GM10266 (cell line): Measurements from ENCODE around the gene SLC35F2.
"Not testable (repeated sequence)": the region's sequence is repeated elsewhere in the genome, so short reads cannot be mapped to it uniquely, and the experiment has no call there.

Experiments
- DNase-seq: peaks from one replicate; pipeline ENCODE4 v3.0.0; 2012; ENCODE audit errors: extremely low spot score
- TF ChIP-seq, protein P1 (sequence below): IDR thresholded peaks from 2 replicates; pipeline ENCODE4 v1.5.1; 2012; ENCODE audit warnings: mild to moderate bottlenecking, low read depth; ENCODE audit not compliant: control insufficient read depth, insufficient read depth; ENCODE audit errors: missing control alignments

Gene SLC35F2, protein sequence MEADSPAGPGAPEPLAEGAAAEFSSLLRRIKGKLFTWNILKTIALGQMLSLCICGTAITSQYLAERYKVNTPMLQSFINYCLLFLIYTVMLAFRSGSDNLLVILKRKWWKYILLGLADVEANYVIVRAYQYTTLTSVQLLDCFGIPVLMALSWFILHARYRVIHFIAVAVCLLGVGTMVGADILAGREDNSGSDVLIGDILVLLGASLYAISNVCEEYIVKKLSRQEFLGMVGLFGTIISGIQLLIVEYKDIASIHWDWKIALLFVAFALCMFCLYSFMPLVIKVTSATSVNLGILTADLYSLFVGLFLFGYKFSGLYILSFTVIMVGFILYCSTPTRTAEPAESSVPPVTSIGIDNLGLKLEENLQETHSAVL

DNA sequence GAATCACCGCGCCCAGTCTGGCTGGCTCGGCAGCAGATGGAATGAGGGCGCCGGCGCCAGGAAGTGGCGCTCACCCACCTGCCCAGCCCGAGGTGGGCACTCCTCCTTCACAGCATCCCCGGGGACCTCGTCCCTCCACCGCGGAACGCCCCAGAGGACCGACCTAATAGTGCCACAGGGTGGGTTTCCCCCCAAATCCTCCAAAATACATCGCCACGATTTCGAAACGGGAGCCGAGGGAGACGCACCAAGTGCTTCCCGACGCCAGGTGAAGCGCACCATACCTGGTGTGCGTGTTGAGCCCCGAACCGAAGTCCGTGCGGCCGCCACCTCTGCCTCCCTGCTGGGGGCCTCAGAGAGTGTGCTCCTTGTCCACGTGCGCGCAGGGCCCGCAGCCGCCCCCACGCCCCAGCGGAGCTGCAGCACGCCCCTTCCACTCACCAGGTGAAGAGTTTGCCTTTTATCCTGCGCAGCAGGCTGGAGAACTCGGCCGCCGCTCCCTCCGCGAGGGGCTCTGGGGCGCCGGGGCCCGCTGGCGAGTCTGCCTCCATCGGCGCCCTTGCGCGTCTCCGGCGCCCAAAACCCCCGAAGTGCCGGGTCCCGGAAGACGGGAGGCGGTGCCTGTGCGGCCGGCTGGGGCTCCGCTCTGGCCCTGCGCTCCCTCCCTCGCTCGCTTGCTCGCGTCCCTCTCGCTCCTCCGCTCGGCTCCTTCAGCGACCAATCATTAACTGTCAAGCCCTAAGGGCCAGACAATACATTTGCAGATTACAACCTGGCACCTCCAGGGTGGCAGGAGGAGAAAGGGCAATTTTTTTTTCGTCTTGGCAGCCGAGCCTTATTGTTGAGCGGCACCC lies at the start of gene SLC35F2:
TSS of gene SLC35F2 (minus strand) at position 571 of the 854 bp plus-strand sequence. CDS start at position 551, 20 bp downstream.
- peak; percentile 79 for DNase-seq
- TF ChIP-seq, protein P1, sequence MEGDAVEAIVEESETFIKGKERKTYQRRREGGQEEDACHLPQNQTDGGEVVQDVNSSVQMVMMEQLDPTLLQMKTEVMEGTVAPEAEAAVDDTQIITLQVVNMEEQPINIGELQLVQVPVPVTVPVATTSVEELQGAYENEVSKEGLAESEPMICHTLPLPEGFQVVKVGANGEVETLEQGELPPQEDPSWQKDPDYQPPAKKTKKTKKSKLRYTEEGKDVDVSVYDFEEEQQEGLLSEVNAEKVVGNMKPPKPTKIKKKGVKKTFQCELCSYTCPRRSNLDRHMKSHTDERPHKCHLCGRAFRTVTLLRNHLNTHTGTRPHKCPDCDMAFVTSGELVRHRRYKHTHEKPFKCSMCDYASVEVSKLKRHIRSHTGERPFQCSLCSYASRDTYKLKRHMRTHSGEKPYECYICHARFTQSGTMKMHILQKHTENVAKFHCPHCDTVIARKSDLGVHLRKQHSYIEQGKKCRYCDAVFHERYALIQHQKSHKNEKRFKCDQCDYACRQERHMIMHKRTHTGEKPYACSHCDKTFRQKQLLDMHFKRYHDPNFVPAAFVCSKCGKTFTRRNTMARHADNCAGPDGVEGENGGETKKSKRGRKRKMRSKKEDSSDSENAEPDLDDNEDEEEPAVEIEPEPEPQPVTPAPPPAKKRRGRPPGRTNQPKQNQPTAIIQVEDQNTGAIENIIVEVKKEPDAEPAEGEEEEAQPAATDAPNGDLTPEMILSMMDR = peak; percentile 41

DNA sequence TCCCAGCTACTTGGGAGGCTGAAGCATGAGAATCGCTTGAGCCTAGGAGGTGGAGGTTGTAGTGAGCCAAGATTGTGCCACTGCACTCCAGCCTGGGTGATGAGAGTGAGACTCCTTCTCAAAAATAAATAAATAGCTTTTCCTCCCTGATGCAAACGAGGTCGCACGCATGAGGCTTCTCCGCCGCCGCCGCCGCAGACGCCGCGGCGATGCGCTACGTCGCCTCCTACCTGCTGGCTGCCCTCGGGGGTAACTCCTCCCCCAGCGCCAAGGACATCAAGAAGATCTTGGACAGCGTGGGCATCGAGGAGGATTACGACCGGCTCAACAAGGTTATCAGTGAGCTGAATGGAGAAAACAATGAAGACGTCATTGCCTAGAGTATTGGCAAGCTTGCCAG lies 49.6 kb upstream of the SLC35F2 start:
- TF ChIP-seq, protein P1 = no peak
- no peak for DNase-seq

DNA sequence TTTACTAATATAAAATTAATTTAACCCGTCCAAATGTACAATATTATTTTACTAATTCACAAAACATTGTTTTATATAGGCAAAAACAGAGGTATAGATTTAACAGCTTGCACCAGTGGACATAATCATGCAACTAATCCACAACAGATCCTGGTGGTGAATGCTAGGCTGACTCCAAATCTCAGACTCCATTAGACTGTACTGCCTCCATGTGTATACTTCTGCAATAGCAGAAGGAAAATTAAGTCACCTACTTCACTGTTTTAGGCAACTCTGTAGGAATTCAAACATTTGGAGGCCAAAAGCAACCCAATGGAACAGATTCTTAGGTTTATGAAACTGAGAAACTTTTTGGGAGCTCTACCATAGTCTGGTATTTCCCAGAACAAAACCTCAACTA lies 39.7 kb upstream of the SLC35F2 start:
- TF ChIP-seq, protein P1 = peak; percentile 67
- DNase-seq = peak; percentile 56

GRCh38 chr11:107882095-107882820 lies 23.7 kb upstream of the SLC35F2 start:
- TF ChIP-seq, protein P1 = no peak
- DNase-seq = no peak

- DNase-seq = not testable (repeated sequence)
Measured at GRCh38 chr11:107881471-107881870, 22.9 kb upstream of the SLC35F2 start.

DNA sequence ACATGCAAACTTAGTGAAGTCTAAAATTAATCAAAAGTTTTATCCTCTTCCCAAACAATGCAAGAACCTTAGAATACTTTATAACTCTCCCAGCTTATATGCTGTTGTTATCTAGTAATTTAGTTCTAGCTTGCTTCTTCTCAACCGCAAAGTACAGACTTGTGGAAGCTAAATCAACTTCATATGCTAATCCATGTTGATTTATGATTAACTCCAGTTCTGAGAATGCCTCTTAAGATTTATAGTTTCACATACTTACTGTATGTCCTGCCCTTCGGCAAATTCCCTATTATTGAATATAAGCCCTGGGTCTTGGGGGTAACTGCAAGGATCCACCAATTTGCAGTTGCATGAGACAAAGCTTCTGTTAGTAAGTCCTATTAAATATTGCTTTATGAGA lies 17.6 kb upstream of the SLC35F2 start:
- no peak for DNase-seq
- TF ChIP-seq, protein P1 = no peak

- TF ChIP-seq, protein P1 = no peak
- DNase-seq = no peak
Measured at GRCh38 chr11:107864591-107864990, 6.0 kb upstream of the SLC35F2 start.
